ENCODE results near the gene GREB1. TPM values are rescaled to one million over a fixed set of nuclear protein-coding genes. Genes with fewer than 3 reads are reported as not detected.

GREB1 gene
- total RNA-seq, 2 experiments from 2014 or later: 0.28 to 0.54 TPM

DNA sequence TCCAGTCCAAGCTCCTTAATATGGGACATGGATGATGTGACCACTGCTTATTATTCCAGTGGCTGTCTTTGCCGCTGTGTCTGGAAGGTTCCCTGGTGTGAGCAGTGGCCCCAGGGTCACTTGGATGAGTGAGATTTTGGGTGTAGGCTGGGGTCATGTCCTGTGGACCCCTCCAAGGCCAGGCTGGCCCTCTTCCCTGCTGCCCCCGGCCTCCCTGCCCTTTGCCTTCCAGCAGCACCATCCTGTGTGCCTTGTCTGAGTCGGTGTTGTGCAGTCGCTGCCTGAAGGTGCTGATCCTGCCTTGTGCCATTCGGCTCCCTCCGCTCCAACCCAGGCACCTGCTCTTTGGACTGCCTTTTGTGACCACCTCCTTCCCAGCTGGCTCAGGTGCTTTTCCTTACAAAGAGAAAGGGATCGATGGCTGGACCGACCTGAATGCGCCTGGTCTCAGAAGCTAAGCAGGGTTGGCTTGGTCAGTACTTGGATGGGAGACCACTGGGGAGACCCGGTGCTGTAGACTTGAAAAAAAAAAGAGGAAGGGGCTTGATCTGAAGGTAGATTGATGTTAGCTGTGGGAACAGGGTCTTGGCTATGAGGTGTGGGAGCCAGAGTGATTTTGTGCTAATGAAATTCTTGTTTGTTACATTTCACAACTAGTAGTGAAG lies 16.7 kb upstream of the GREB1 start:
- Mint-ChIP-seq H3K27me3 (peaks cover 3% of the 10 kb centered on the region), H3K4me1 (no peaks in the 10 kb centered on the region), H3K27ac (no peak overlapping the region), H3K4me3 (no peak overlapping the region), H3K36me3 (no peaks in the 10 kb centered on the region), H3K9me3 (peaks cover 2% of the 10 kb centered on the region)
- DNase-seq (no peak), ATAC-seq (ENCODE audit: low read depth) (no peak)
- POLR2A ChIA-PET: no interaction called here

- Mint-ChIP-seq H3K4me1 (no peaks in the 10 kb centered on the region), H3K27me3 (peaks cover 3% of the 10 kb centered on the region), H3K36me3 (no peaks in the 10 kb centered on the region), H3K27ac (no peak overlapping the region), H3K9me3 (peaks cover 2% of the 10 kb centered on the region), H3K4me3 (no peak overlapping the region)
- POLR2A ChIA-PET: no interaction called here
- no peak for DNase-seq
- no peak for ATAC-seq (ENCODE audit: low read depth)
These were observed 15.9 kb upstream of the GREB1 start for GRCh38 chr2:11517906-11518305.

DNA sequence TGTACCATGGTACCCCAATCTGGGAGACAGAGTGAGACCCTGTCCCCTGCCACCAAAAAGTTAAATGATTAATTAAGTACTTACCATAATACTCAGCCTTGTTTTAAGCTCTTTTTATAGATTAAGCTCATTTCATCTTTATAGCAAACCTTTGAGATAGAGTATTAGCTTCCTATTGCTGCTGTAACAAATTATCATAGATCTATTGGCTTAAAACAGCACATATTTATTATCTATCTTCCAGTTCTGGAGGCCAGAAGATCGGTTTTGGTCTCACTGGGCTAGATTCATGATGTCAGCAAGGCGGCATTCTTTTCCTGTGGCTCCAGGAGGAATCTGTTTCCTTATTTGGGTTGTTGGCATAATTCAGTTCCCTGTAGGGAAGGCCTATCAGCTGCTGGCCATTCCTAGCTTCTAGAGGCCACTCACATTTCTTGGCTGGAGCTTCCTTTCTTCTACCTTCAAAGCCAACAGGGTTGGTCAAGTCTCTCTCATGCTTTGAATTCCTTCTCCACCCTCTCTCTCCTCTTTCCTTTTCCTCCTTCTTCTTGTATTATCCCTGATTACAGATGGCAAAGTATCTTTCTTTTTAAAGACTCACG lies 13.7 kb upstream of the GREB1 start:
- H3K27ac Mint-ChIP-seq: no peak overlapping the region
- peaks cover 8% of the 10 kb centered on the region for H3K4me1 Mint-ChIP-seq
- H3K9me3 Mint-ChIP-seq: peaks cover 2% of the 10 kb centered on the region
- peaks cover under 1% of the 10 kb centered on the region for H3K27me3 Mint-ChIP-seq
- POLR2A ChIA-PET: no interaction called here
- H3K4me3 Mint-ChIP-seq: no peak overlapping the region
- no peaks in the 10 kb centered on the region for H3K36me3 Mint-ChIP-seq
- DNase-seq: no peak
- ATAC-seq (ENCODE audit: low read depth): no peak

- H3K27ac Mint-ChIP-seq: no peak overlapping the region
- no peaks in the 10 kb centered on the region for H3K36me3 Mint-ChIP-seq
- POLR2A ChIA-PET: no interaction called here
- ATAC-seq (ENCODE audit: low read depth) (no peak), DNase-seq (no peak)
- peaks cover 9% of the 10 kb centered on the region for H3K4me1 Mint-ChIP-seq
- H3K4me3 Mint-ChIP-seq: no peak overlapping the region
- peaks cover 5% of the 10 kb centered on the region for H3K27me3 Mint-ChIP-seq
- peaks cover 2% of the 10 kb centered on the region for H3K9me3 Mint-ChIP-seq
These were observed 12.1 kb upstream of the GREB1 start for GRCh38 chr2:11521775-11522174.

- H3K9me3 Mint-ChIP-seq: peaks cover 2% of the 10 kb centered on the region
- POLR2A ChIA-PET: no interaction called here
- H3K27me3 Mint-ChIP-seq: peaks cover 17% of the 10 kb centered on the region
- no peaks in the 10 kb centered on the region for H3K36me3 Mint-ChIP-seq
- no peak for DNase-seq
- ATAC-seq (ENCODE audit: low read depth): no peak
- H3K4me3 Mint-ChIP-seq: no peak overlapping the region
- H3K4me1 Mint-ChIP-seq: peaks cover 11% of the 10 kb centered on the region
- no peak overlapping the region for H3K27ac Mint-ChIP-seq
These were observed 9.4 kb upstream of the GREB1 start for GRCh38 chr2:11524470-11524869.

- Mint-ChIP-seq H3K4me3 (no peak overlapping the region), H3K27me3 (peaks cover 20% of the 10 kb centered on the region), H3K9me3 (no peaks in the 10 kb centered on the region), H3K36me3 (no peaks in the 10 kb centered on the region), H3K27ac (no peak overlapping the region), H3K4me1 (peaks cover 11% of the 10 kb centered on the region)
- DNase-seq: no peak
- no peak for ATAC-seq (ENCODE audit: low read depth)
- POLR2A ChIA-PET: no interaction called here
These were observed 8.1 kb upstream of the GREB1 start for GRCh38 chr2:11525762-11526161.

DNA sequence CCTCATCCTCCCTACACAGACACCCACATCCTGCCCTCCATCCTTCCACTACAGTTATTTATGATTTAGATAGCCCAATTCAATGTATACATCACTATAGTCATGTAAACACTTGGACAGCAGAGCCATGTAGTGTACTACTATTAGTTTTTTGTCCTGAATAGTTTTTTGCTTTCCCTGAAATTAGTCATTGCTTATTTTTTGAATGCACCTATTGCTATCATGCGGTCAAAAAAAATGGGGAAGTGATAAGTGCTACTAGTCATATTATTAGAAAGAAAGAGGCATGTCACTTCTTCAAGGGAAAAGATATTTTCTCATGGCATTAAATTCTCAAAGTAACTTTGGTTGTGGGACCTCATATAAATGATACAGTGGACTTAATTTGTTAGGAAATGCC lies 6.8 kb upstream of the GREB1 start:
- ATAC-seq (ENCODE audit: low read depth): no peak
- POLR2A ChIA-PET: no interaction called here
- Mint-ChIP-seq H3K27me3 (peaks cover 24% of the 10 kb centered on the region), H3K27ac (no peak overlapping the region), H3K4me3 (no peak overlapping the region), H3K36me3 (no peaks in the 10 kb centered on the region), H3K9me3 (no peaks in the 10 kb centered on the region), H3K4me1 (peaks cover 11% of the 10 kb centered on the region)
- DNase-seq: no peak

GRCh38 chr2:11528228-11528627 lies 5.6 kb upstream of the GREB1 start:
- Mint-ChIP-seq H3K36me3 (no peaks in the 10 kb centered on the region), H3K9me3 (no peaks in the 10 kb centered on the region), H3K4me3 (no peak overlapping the region), H3K4me1 (peaks cover 11% of the 10 kb centered on the region), H3K27ac (no peak overlapping the region), H3K27me3 (peaks cover 36% of the 10 kb centered on the region)
- no peak for ATAC-seq (ENCODE audit: low read depth)
- POLR2A ChIA-PET: no interaction called here
- no peak for DNase-seq

DNA sequence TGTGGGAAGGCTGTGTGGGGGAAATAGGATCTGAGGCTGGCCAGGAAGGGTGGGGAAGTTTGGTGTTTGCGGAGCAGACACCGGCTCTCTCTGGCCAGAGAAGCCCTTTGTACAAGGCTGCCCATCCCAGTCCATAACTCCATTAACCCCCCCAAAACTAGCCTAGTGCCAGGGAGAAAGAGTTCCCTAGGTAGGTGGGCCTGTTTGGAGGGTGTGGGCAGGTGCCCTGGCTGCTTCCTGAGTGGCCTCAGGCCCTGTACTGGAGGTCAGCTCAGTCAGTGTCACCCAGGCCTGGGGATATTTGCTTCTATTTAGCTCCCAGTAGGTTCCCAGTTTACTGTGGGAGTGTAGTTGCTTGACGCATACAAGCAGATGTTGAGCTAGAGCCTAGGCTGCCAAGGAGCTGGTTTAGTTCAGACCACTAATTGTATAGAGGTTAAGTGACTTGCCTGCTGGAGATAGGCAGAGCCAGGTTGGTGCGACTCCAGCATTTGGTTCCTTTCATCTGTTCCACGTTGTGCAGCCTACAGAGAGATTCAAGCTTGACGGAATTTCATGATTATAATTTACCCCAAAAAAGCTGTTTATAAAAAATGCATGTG lies 2.9 kb upstream of the GREB1 start:
- Mint-ChIP-seq H3K9me3 (no peaks in the 10 kb centered on the region), H3K36me3 (no peaks in the 10 kb centered on the region), H3K27ac (no peak overlapping the region), H3K4me3 (no peak overlapping the region), H3K27me3 (peaks cover 53% of the 10 kb centered on the region), H3K4me1 (peaks cover 3% of the 10 kb centered on the region)
- POLR2A ChIA-PET: no interaction called here
- ATAC-seq (ENCODE audit: low read depth) (no peak), DNase-seq (no peak)

GRCh38 chr2:11532416-11533055 lies 1.3 kb upstream of the GREB1 start:
- ATAC-seq (ENCODE audit: low read depth) (no peak), DNase-seq (no peak)
- Mint-ChIP-seq H3K27me3 (peaks cover 48% of the 10 kb centered on the region), H3K9me3 (no peaks in the 10 kb centered on the region), H3K4me1 (no peaks in the 10 kb centered on the region), H3K36me3 (no peaks in the 10 kb centered on the region), H3K4me3 (no peak overlapping the region), H3K27ac (no peak overlapping the region)
- POLR2A ChIA-PET: no interaction called here

DNA sequence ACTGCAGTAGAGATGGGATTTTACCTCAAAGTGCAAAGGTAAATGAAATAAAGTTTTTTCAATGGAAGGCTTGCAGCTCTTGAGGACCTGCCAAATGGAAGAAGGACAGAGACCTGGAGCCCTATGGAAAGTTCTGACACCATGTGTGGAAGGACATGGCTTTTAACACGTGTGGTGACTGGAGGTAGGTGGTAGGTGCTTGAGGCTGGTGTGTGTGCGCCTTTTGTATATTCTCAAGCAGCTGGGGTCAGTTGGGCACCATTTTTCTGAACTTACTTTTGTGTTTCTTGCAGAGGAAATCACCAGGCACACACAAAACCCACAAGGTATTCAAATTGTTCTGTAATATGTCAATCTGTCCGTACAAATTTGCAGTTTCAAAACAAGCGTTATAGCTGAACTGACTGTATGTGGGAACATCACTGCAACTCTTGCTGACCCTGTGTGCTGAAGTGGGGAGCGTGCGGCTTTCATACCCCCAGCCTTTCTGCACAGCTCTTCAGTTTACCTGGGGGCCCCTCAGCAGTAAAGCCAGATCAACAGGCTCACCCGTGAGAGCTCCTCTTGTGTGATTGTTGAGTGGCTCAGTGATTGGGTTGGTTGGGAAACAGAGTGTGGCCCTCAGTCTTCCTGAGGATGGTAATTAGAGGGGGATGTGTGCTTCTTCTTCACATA lies 363 bp downstream of the GREB1 start:
- Mint-ChIP-seq H3K27me3 (peaks cover 40% of the 10 kb centered on the region), H3K9me3 (no peaks in the 10 kb centered on the region), H3K36me3 (no peaks in the 10 kb centered on the region), H3K27ac (no peak overlapping the region), H3K4me1 (no peaks in the 10 kb centered on the region), H3K4me3 (no peak overlapping the region)
- POLR2A ChIA-PET: no interaction called here
- DNase-seq (no peak), ATAC-seq (ENCODE audit: low read depth) (no peak)

GRCh38 chr2:11534746-11535484 lies 1.1 kb downstream of the GREB1 start:
- no peak for ATAC-seq (ENCODE audit: low read depth)
- Mint-ChIP-seq H3K36me3 (no peaks in the 10 kb centered on the region), H3K4me3 (no peak overlapping the region), H3K27me3 (peaks cover 40% of the 10 kb centered on the region), H3K4me1 (no peaks in the 10 kb centered on the region), H3K9me3 (no peaks in the 10 kb centered on the region), H3K27ac (no peak overlapping the region)
- POLR2A ChIA-PET: no interaction called here
- DNase-seq: no peak

DNA sequence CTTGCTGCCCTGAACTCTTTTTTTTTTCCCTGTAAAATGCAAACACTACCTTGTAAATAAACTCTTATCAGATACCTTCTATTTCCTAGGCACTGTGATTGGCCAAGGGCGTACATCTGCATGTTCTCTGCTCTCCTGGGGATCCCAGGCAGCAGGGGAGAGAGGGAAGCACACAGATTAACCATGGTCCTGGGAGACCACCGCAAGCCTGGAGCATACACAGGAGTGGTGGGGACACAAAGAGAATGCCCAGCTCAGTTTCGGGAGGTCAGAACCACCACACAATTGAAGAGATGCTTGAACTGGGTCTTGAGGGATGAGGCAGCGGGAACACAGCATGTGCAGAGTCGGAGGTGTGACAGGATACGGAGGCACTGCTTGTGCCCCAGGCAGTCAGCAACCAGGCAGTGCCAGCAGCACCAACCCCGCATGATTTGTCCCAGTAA lies 2.1 kb downstream of the GREB1 start:
- Mint-ChIP-seq H3K27me3 (peaks cover 36% of the 10 kb centered on the region), H3K4me3 (no peak overlapping the region), H3K9me3 (no peaks in the 10 kb centered on the region), H3K27ac (no peak overlapping the region), H3K36me3 (no peaks in the 10 kb centered on the region), H3K4me1 (no peaks in the 10 kb centered on the region)
- POLR2A ChIA-PET: no interaction called here
- DNase-seq (no peak), ATAC-seq (ENCODE audit: low read depth) (no peak)
